Measurements from ENCODE around the gene RNF114. TPM values are rescaled to one million over a fixed set of nuclear protein-coding genes. Genes with fewer than 3 reads are reported as not detected.

Gene RNF114
- total and polyA plus RNA-seq, 2 experiments from 2014 or later = 53.0 to 158 TPM

- Histone ChIP-seq H3K36me3 (peaks cover 23% of the 10 kb centered on the region), H3K4me1 (ENCODE audit: low read depth) (peaks cover 14% of the 10 kb centered on the region), H3K9me3 (ENCODE audit: low read depth) (no peaks in the 10 kb centered on the region), H3K27me3 (no peaks in the 10 kb centered on the region), H3K4me3 (no peak overlapping the region), H3K27ac (no peak overlapping the region)
- no peak for DNase-seq (ENCODE audit: low read depth in 1 of 2, low spot score in 1 of 2)
- TF ChIP-seq, protein P1, sequence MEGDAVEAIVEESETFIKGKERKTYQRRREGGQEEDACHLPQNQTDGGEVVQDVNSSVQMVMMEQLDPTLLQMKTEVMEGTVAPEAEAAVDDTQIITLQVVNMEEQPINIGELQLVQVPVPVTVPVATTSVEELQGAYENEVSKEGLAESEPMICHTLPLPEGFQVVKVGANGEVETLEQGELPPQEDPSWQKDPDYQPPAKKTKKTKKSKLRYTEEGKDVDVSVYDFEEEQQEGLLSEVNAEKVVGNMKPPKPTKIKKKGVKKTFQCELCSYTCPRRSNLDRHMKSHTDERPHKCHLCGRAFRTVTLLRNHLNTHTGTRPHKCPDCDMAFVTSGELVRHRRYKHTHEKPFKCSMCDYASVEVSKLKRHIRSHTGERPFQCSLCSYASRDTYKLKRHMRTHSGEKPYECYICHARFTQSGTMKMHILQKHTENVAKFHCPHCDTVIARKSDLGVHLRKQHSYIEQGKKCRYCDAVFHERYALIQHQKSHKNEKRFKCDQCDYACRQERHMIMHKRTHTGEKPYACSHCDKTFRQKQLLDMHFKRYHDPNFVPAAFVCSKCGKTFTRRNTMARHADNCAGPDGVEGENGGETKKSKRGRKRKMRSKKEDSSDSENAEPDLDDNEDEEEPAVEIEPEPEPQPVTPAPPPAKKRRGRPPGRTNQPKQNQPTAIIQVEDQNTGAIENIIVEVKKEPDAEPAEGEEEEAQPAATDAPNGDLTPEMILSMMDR (IDR thresholded peaks at IDR 0.05; ENCODE audit: low read depth, low read length) = no peak
These were observed 5.3 kb downstream of the RNF114 start for GRCh38 chr20:49941456-49941855.

- Histone ChIP-seq H3K36me3 (peaks cover 28% of the 10 kb centered on the region), H3K9me3 (ENCODE audit: low read depth) (no peaks in the 10 kb centered on the region), H3K27me3 (no peaks in the 10 kb centered on the region), H3K4me1 (ENCODE audit: low read depth) (peaks cover 12% of the 10 kb centered on the region), H3K4me3 (no peak overlapping the region), H3K27ac (no peak overlapping the region)
- TF ChIP-seq, protein P1 (IDR thresholded peaks at IDR 0.05; ENCODE audit: low read depth, low read length) = no peak
- DNase-seq (ENCODE audit: low read depth in 1 of 2, low spot score in 1 of 2) = no peak
These were observed 6.1 kb downstream of the RNF114 start for GRCh38 chr20:49942303-49942702.

DNA sequence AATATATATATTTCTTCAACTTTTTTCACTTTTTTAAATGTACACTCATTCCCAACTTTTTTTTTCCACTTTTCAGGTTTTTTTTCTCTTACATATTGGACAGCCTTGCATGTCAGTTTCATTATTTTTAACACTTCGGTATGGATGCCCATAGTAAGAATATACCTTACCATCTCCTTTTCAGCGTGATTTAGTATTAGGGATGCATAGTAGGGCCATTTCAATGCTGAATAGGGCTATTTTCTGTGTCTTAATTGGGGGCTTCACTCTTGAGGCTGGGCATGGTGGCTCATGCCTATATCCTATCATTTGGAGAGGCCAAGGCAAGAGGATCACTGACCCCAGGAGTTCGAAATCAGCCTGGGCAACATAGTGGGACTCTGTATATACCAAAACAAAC lies 6.7 kb downstream of the RNF114 start:
- Histone ChIP-seq H3K4me1 (ENCODE audit: low read depth) (peaks cover 5% of the 10 kb centered on the region), H3K9me3 (ENCODE audit: low read depth) (no peaks in the 10 kb centered on the region), H3K27me3 (no peaks in the 10 kb centered on the region), H3K27ac (no peak overlapping the region), H3K36me3 (peaks cover 28% of the 10 kb centered on the region), H3K4me3 (no peak overlapping the region)
- TF ChIP-seq, protein P1 (IDR thresholded peaks at IDR 0.05; ENCODE audit: low read depth, low read length) = no peak
- DNase-seq (ENCODE audit: low read depth in 1 of 2, low spot score in 1 of 2) = no peak

- Histone ChIP-seq H3K9me3 (ENCODE audit: low read depth) (no peaks in the 10 kb centered on the region), H3K27ac (no peak overlapping the region), H3K4me1 (ENCODE audit: low read depth) (no peaks in the 10 kb centered on the region), H3K27me3 (no peaks in the 10 kb centered on the region), H3K4me3 (no peak overlapping the region), H3K36me3 (peaks cover 41% of the 10 kb centered on the region)
- TF ChIP-seq, protein P1 (IDR thresholded peaks at IDR 0.05; ENCODE audit: low read depth, low read length) = no peak
- DNase-seq (ENCODE audit: low read depth in 1 of 2, low spot score in 1 of 2) = no peak
These were observed 9.1 kb downstream of the RNF114 start for GRCh38 chr20:49945306-49945700.

GRCh38 chr20:49945701-49946477 lies 9.7 kb downstream of the RNF114 start:
- Histone ChIP-seq H3K9me3 (ENCODE audit: low read depth) (no peaks in the 10 kb centered on the region), H3K27me3 (no peaks in the 10 kb centered on the region), H3K36me3 (peaks cover 45% of the 10 kb centered on the region), H3K4me1 (ENCODE audit: low read depth) (no peaks in the 10 kb centered on the region), H3K27ac (no peak overlapping the region), H3K4me3 (no peak overlapping the region)
- TF ChIP-seq, protein P1 (IDR thresholded peaks at IDR 0.05; ENCODE audit: low read depth, low read length) = no peak
- no peak for DNase-seq (ENCODE audit: low read depth in 1 of 2, low spot score in 1 of 2)
